Cerebellar nuclear complex (tissue), 1 donor: Measurements from ENCODE around the gene CRLF1.
A peak's percentile ranks its signal among the peaks of the same experiment; 100 is the strongest.

Source experiments
- DNase-seq, 2 experiments: peaks; one replicate each; lab custom pipeline; 2025; lab: John Stamatoyannopoulos, UW

The CRLF1 gene

DNA sequence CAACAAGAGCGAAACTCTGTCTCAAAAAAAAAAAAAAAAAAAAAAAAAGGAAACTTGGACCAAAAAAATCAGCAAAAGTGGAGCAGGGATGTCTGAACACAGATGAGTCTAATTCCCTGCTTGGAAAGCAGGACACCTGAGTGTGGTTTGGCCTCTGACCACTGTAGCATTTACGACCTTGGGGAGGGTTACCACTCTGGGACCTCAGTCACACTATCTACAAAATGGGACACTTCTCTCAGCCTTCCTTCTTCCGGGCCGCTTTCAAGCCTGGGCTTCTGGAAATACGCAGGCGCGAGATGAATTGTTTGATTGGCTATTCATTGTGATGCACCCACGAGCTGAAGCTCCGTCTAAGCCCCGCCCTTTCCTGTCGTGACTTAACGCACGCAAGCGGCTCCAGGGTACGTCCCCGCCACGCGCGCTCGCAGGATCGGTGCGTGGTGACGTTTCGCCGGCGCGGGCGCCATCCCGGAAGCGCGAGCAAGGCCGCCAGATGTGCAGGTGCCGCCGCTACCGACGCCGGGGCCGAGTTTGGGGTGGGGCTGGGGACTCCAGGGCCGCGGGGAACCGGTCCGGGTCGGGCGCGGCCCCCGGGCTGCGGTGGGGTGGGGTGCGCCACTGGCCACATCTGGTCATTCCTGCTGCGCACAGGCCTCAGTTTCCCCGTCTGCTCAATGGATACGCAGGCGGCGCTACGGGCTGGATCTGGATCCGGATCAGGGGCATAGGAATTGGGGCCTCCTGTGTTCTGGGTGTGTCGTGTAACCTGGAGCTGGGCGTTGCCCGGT is 49.0 kb downstream of the CRLF1 start, which contains the start of gene KXD1:
KXD1 (plus strand) TSS at position 460 of the 791 bp plus-strand sequence. CDS start 4,187 bp downstream, outside the sequence.
- peak; percentile 92 to 96 for DNase-seq

DNA sequence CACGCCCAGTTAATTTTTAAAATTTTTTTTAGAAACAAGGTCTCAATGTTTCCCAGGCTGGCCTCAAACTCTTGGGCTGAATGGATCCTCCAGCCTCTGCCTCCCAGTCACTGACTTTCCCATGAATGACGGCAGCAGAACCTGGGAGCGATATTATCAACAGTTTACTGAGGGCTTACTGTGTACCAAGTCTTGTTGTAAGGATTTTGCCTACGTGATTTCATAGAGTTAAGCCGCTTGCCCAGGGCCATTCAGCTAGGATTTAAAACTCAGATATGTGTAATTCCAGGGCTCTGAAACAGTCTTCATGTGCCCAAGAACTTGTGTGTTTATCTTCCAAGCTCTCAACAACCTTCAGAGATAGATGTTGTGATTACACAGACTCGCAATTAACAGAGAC is 55.0 kb downstream of the CRLF1 start:
- DNase-seq: no peak

DNA sequence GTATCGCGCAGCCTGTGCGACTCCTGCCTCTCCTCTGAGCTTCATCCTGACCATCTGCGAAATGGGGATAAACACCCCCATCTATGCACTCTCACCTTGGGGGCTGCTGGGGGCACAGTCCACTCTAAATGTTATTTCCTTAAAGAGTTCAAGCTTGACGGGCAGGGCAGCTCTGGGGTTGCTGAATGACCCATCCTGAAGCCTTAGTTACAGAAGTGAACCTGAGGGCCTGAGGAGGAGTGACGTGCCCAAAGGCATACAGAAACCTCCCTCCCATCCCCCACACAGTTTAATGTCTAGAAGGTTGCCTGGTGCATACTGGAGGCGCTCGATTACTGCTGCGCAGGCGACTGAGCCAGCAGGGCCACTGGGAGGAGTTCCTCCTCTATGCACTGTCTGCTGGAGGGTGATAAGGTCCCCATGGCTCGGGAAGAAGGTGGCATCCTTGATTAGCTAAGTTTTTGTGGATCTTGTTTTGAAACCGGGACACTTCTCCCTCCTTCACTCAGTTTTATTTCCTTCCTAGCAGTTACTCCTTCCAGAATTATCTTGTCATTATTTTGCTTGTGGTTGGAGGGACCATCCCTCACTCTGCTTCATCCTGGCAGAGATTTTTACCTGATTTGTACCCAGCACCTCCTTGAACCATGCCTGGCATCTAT is 62.7 kb downstream of the CRLF1 start:
- DNase-seq: peak in 1 of 2 experiments; percentile 5
